ENCODE measurements around the gene SBF2.

DNA sequence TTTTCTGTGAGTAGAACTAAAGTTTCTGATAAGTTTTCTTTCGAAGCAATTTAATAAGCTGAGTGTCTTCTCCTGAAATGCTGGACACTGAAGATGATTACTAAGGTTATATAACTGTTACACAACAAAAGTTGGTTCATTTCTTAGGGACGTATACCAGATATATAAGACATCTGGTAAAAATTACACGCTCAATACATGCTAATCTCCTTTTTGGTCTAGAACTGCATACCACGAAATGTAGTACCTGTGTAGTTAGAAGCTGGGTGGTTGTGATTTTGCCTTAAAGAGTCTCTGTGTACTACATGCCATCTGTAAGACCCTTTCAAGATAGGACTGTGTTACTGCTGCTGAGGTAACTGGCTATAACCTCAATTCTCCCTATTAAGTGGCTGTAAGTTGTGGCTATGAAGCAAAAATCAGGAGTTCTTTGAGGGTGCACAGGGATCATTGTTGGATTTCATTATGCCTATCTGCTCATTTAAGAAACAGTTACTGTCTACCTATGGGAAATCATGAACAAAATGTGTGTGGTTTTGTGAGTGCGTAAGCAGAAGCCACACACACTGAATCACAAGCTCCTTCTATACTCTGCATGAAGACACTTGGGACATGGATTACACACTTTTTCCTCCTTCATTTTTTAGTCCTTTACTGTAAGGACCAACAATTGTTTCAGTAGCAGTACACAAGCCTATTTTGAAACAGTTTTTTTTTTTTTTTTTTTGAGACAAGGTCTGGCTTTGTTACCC lies 434.3 kb downstream of the SBF2 start:
- no peak for TF ChIP-seq POLR2A (IDR thresholded peaks at IDR 0.05)
- TF ChIP-seq, protein P1, sequence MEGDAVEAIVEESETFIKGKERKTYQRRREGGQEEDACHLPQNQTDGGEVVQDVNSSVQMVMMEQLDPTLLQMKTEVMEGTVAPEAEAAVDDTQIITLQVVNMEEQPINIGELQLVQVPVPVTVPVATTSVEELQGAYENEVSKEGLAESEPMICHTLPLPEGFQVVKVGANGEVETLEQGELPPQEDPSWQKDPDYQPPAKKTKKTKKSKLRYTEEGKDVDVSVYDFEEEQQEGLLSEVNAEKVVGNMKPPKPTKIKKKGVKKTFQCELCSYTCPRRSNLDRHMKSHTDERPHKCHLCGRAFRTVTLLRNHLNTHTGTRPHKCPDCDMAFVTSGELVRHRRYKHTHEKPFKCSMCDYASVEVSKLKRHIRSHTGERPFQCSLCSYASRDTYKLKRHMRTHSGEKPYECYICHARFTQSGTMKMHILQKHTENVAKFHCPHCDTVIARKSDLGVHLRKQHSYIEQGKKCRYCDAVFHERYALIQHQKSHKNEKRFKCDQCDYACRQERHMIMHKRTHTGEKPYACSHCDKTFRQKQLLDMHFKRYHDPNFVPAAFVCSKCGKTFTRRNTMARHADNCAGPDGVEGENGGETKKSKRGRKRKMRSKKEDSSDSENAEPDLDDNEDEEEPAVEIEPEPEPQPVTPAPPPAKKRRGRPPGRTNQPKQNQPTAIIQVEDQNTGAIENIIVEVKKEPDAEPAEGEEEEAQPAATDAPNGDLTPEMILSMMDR (IDR thresholded peaks at IDR 0.05) = no peak

All from esophagus squamous epithelium (tissue), 4 donors.